ENCODE results near the gene DERL2. TPM values are rescaled to one million over a fixed set of nuclear protein-coding genes. Genes with fewer than 3 reads are reported as not detected.

DERL2 gene
- total and polyA plus RNA-seq, 2 experiments from 2014 or later: 38.6 to 160 TPM

DNA sequence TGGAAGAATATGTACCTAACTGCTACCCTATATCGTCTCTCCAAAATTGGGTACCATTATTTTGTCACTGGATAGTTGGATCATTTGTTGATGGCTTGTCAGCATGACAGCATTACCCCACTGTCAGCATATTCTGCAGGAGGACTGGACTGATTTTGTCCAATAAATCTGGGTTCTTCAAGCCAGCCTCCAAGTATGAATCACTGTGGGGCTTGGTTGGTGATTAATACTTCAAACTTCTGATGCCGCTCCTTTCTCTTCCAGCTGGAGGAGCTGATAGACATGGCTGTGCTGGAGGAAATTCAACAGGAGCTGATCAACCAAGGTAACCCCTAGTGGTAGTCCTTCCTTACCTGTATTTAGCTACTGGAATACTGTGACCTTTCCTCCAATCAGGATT is 63.5 kb downstream of the DERL2 start:
- Histone ChIP-seq H3K36me3 (ENCODE audit: low read depth) (peaks cover 8% of the 10 kb centered on the region), H3K4me2 (ENCODE audit: unreplicated experiment) (peak overlapping the region; percentile 40)
- TF ChIP-seq EZH2phosphoT487 (IDR thresholded peaks at IDR 0.05; ENCODE audit: insufficient read depth, low read depth) (no peak), EZH2 (IDR thresholded peaks at IDR 0.05; ENCODE audit: insufficient read depth, poor library complexity, severe bottlenecking) (no peak)

More for the DNA sequence above, 63.5 kb downstream of the DERL2 start:
- no peak overlapping the region; the same call in 1 of the 2 replicates for H2AFZ ChIP-seq
- H3K9me2 ChIP-seq (ENCODE audit: insufficient read depth): no peaks in the 10 kb centered on the region
- H3K27ac ChIP-seq: no peak overlapping the region
- DNase-seq: peak; percentile 88
- H3K9me3 ChIP-seq (ENCODE audit: low read depth): no peaks in the 10 kb centered on the region
- peaks cover 33% of the 10 kb centered on the region for H3K79me2 ChIP-seq (ENCODE audit: insufficient read depth)
- no peaks in the 10 kb centered on the region for H3K27me3 ChIP-seq (replicated peaks; ENCODE audit: insufficient read depth)
- H3K9ac ChIP-seq: no peak overlapping the region
- no peaks in the 10 kb centered on the region for H4K20me1 ChIP-seq (ENCODE audit: insufficient read depth)
- H3K4me3 ChIP-seq: no peak overlapping the region
- peaks cover 12% of the 10 kb centered on the region for H3F3A ChIP-seq (ENCODE audit: insufficient read depth)
- peaks cover 21% of the 10 kb centered on the region for H3K4me1 ChIP-seq (ENCODE audit: insufficient read depth)
- in situ Hi-C loops (cut with MboI): no loop called here
- 13 to 24% methylated on average over 2 of the region's 2 CpGs for WGBS, 2 experiments (ENCODE audit: low coverage in 1 of 2, low lambda C conversion rate in 2 of 2, missing lambda C conversion rate in 2 of 2)

Other genes starting within 250 kb of the DERL2 start
- gene RABEP1, start 203.9 kb downstream of the DERL2 start, total RNA-seq (2014; rRNA removed; shearing (Covaris generic)): 26.3 and 51.2 TPM in 2 replicates
- gene RABEP1, start 203.9 kb downstream of the DERL2 start, polyA plus RNA-seq (2016; fragmentation: Nextera tagmentation; extraction: Ambion mirVana): 33.1 and 33.6 TPM in 2 replicates
- gene NUP88, start 66.5 kb downstream of the DERL2 start, total RNA-seq (2014; rRNA removed; shearing (Covaris generic)): 42.9 and 50.6 TPM in 2 replicates
- gene NUP88, start 66.5 kb downstream of the DERL2 start, polyA plus RNA-seq (2016; fragmentation: Nextera tagmentation; extraction: Ambion mirVana): 42.9 and 52.6 TPM in 2 replicates
- gene RPAIN, start 66.0 kb downstream of the DERL2 start, total RNA-seq (2014; rRNA removed; shearing (Covaris generic)): 9.0 and 15.7 TPM in 2 replicates
- gene RPAIN, start 66.0 kb downstream of the DERL2 start, polyA plus RNA-seq (2016; fragmentation: Nextera tagmentation; extraction: Ambion mirVana): 21.4 and 22.0 TPM in 2 replicates
- gene C1QBP, start 47.0 kb downstream of the DERL2 start, total RNA-seq (2014; rRNA removed; shearing (Covaris generic)): 119 and 131 TPM in 2 replicates
- 235 and 241 TPM in 2 replicates for gene C1QBP, start 47.0 kb downstream of the DERL2 start, polyA plus RNA-seq (2016; fragmentation: Nextera tagmentation; extraction: Ambion mirVana)
- gene DHX33, start 17.2 kb downstream of the DERL2 start, total RNA-seq (2014; rRNA removed; shearing (Covaris generic)): 4.4 and 6.3 TPM in 2 replicates
- gene DHX33, start 17.2 kb downstream of the DERL2 start, polyA plus RNA-seq (2016; fragmentation: Nextera tagmentation; extraction: Ambion mirVana): 2.2 and 3.0 TPM in 2 replicates
- 13.4 and 20.2 TPM in 2 replicates for gene MIS12, start 388 bp upstream of the DERL2 start, total RNA-seq (2014; rRNA removed; shearing (Covaris generic))
- gene MIS12, start 388 bp upstream of the DERL2 start, polyA plus RNA-seq (2016; fragmentation: Nextera tagmentation; extraction: Ambion mirVana): 10.5 and 12.9 TPM in 2 replicates
- 33.4 and 36.0 TPM in 2 replicates for gene NLRP1, start 98.3 kb upstream of the DERL2 start, total RNA-seq (2014; rRNA removed; shearing (Covaris generic))
- 16.8 and 17.5 TPM in 2 replicates for gene NLRP1, start 98.3 kb upstream of the DERL2 start, polyA plus RNA-seq (2016; fragmentation: Nextera tagmentation; extraction: Ambion mirVana)